CD4-positive, alpha-beta T cell (primary cell): ENCODE data around the gene MDP1. TPM values are rescaled to one million over a fixed set of nuclear protein-coding genes. Genes with fewer than 3 reads are reported as not detected.

Source experiments
- ATAC-seq: fragments of 200-7000 bp; cut with Tn5 transposase; one replicate; pipeline ENCODE4 v1.10.0; 2022; ENCODE audit warnings: mild to moderate bottlenecking; ENCODE audit not compliant: poor library complexity
- CTCF ChIA-PET: fragments of 350-600 bp; sonication (Branson Sonifier 250); formaldehyde crosslinking; loops from one replicate; lab custom pipeline; 2021; ENCODE audit warnings: antibody characterized with exemption, inconsistent platforms; lab: Charles Lee
- POLR2A ChIA-PET: fragments of 350-600 bp; sonication (Branson Sonifier 250); formaldehyde crosslinking; loops from one replicate; lab custom pipeline; 2021; ENCODE audit warnings: antibody characterized with exemption, inconsistent platforms; lab: Charles Lee
- DNase-seq, 14 experiments: peaks; one replicate each; pipeline ENCODE4 v3.0.0-alpha.2; 2013 to 2020; ENCODE audit warnings: mixed read lengths in 2 of 14
- H3K27ac ChIP-seq, 2 donors: one replicate each; pipeline versions ENCODE4 v1.5.1 to v1.7.0; 2013; ENCODE audit warnings: low read length in 2 of 2, low read depth in 1 of 2, mild to moderate bottlenecking in 1 of 2
- H3K27me3 ChIP-seq, 2 experiments: 1 replicate in 1 of 2; 2 replicates in 1 of 2; pipeline versions ENCODE4 v1.6.1 to v1.7.0; 2013; ENCODE audit warnings: low read length in 2 of 2, control low read depth in 1 of 2, mild to moderate bottlenecking in 1 of 2, moderate library complexity in 1 of 2; ENCODE audit not compliant: insufficient read depth in 2 of 2, control insufficient read depth in 1 of 2
- H3K36me3 ChIP-seq: one replicate; pipeline ENCODE4 v1.6.1; 2013; ENCODE audit warnings: low read length, control low read depth; ENCODE audit not compliant: insufficient read depth
- H3K4me1 ChIP-seq: one replicate; pipeline ENCODE4 v1.6.1; 2013; ENCODE audit warnings: low read length, control low read depth; ENCODE audit not compliant: insufficient read depth
- H3K4me3 ChIP-seq: one replicate; pipeline ENCODE4 v1.5.1; 2013; ENCODE audit warnings: mild to moderate bottlenecking, low read length, moderate library complexity
- H3K9me3 ChIP-seq, 2 experiments: 1 replicate in 1 of 2; 2 replicates in 1 of 2; pipeline versions ENCODE4 v1.6.1 to v1.7.0; 2013; ENCODE audit warnings: low read length in 2 of 2, mild to moderate bottlenecking in 2 of 2, control low read depth in 1 of 2, moderate library complexity in 1 of 2; ENCODE audit not compliant: control insufficient read depth in 1 of 2, insufficient read depth in 1 of 2
- H3K27ac Mint-ChIP-seq: one replicate; pipeline ENCODE4 v1.8.0; 2020; ENCODE audit warnings: mixed read lengths
- H3K27me3 Mint-ChIP-seq: one replicate; pipeline ENCODE4 v1.8.0; 2021; ENCODE audit warnings: mixed read lengths
- H3K36me3 Mint-ChIP-seq: one replicate; pipeline ENCODE4 v1.8.0; 2021; ENCODE audit warnings: low read depth, mixed read lengths
- H3K4me1 Mint-ChIP-seq: one replicate; pipeline ENCODE4 v1.8.0; 2021; ENCODE audit warnings: low read depth, mixed read lengths
- H3K4me3 Mint-ChIP-seq: one replicate; pipeline ENCODE4 v1.8.0; 2020; ENCODE audit warnings: mild to moderate bottlenecking, mixed read lengths
- H3K9me3 Mint-ChIP-seq: one replicate; pipeline ENCODE4 v1.8.0; 2020; ENCODE audit warnings: mixed read lengths
- CTCF ChIP-seq: fragments of 200-600 bp; IDR thresholded peaks from one replicate; pipeline ENCODE4 v1.8.0; 2022; ENCODE audit warnings: antibody characterized with exemption, mild to moderate bottlenecking
- intact Hi-C, 2 experiments: fragments of 100-400 bp; cut with DNase I in 1 of 2; cut with micrococcal nuclease in 1 of 2; formaldehyde crosslinking; loops; one replicate each; pipeline versions ENCODE4 v1.15.1 to v1.9.0; 2023 to 2025; cut with DNase I, micrococcal nuclease
- total RNA-seq, 174 experiments: library from RNA in 2 of 174; stranded (reverse) in 2 of 174; gene quantifications; one replicate each; pipeline ENCODE4 v1.2.3 and lab custom pipeline; 2021 to 2026

Gene MDP1
- total RNA-seq, 2 experiments from 2014 or later = 3.2 to 3.7 TPM

GRCh38 chr14:24171422-24172260, 44.2 kb downstream of the MDP1 start, which contains the start of gene REC8:
TSS of gene REC8 (plus strand) at chr14:24172080. CDS start at chr14:24172553, 473 bp downstream.
- H3K27ac Mint-ChIP-seq = peak within 1 kb of the TSS; percentile 79
- H3K36me3 ChIP-seq = peaks cover 37% of the 10 kb centered on the region
- peaks cover 42% of the 10 kb centered on the region for H3K4me1 Mint-ChIP-seq
- H3K27me3 ChIP-seq = no peaks in the 10 kb centered on the region
- DNase-seq = peak; percentile 54 to 85 (median 70)
- H3K36me3 Mint-ChIP-seq = peaks cover 55% of the 10 kb centered on the region
- intact Hi-C loops = no loop called here
- CTCF ChIA-PET = interaction anchor here (0.6 to 1.8 kb wide), 3 partner anchors 10 to 1114 kb away, joined by 3 to 9 read pairs (median 6); partner anchors contain the start of gene IRF9
- POLR2A ChIA-PET = interaction anchor here (0.6 to 5.4 kb wide), 12 partner anchors 10 to 620 kb away, joined by 3 to 53 read pairs (median 6); partner anchors contain the start of genes DCAF11, EMC9, IPO4 and IRF9
- ATAC-seq = peak; percentile 83
- H3K4me1 ChIP-seq = peaks cover 21% of the 10 kb centered on the region
- peak within 1 kb of the TSS; percentile 56 for H3K4me3 ChIP-seq
- peak within 1 kb of the TSS; percentile 29 to 44 for H3K27ac ChIP-seq
- no peaks in the 10 kb centered on the region for H3K27me3 Mint-ChIP-seq
- no peaks in the 10 kb centered on the region for H3K9me3 ChIP-seq
- TF ChIP-seq CTCF = no peak
- H3K9me3 Mint-ChIP-seq = no peaks in the 10 kb centered on the region
- H3K4me3 Mint-ChIP-seq = peak within 1 kb of the TSS; percentile 89

GRCh38 chr14:24167469-24168114, 48.3 kb downstream of the MDP1 start:
- H3K36me3 ChIP-seq = peaks cover 63% of the 10 kb centered on the region
- TF ChIP-seq CTCF = no peak
- H3K9me3 ChIP-seq = no peaks in the 10 kb centered on the region
- H3K27me3 ChIP-seq = no peaks in the 10 kb centered on the region
- CTCF ChIA-PET = no interaction called here
- intact Hi-C loops = no loop called here
- H3K4me1 ChIP-seq = peaks cover 52% of the 10 kb centered on the region
- no peaks in the 10 kb centered on the region for H3K27me3 Mint-ChIP-seq
- peak overlapping the region; percentile 76 for H3K27ac Mint-ChIP-seq
- POLR2A ChIA-PET = no interaction called here
- peaks cover 69% of the 10 kb centered on the region for H3K36me3 Mint-ChIP-seq
- no peak overlapping the region for H3K27ac ChIP-seq
- H3K4me3 Mint-ChIP-seq = no peak overlapping the region
- no peak overlapping the region for H3K4me3 ChIP-seq
- H3K4me1 Mint-ChIP-seq = peaks cover 52% of the 10 kb centered on the region
- no peaks in the 10 kb centered on the region for H3K9me3 Mint-ChIP-seq
- DNase-seq (no peak), ATAC-seq (no peak)

- POLR2A ChIA-PET = interaction anchor here (0.8 to 2.6 kb wide), 6 partner anchors 19 to 51 kb away, joined by 3 to 11 read pairs (median 5); partner anchors contain the start of genes DCAF11, EMC9, IPO4 and NRL
- no peaks in the 10 kb centered on the region for H3K9me3 ChIP-seq
- intact Hi-C loops = loop anchor here in 1 of 2 experiments (2.0 kb wide), 1 partner anchor 21 kb away; no protein-coding TSS in a partner anchor
- no peak overlapping the region for H3K4me3 ChIP-seq
- no peak overlapping the region for H3K27ac ChIP-seq
- CTCF ChIA-PET = no interaction called here
- Mint-ChIP-seq H3K4me3 (peak overlapping the region; percentile 95), H3K4me1 (peaks cover 64% of the 10 kb centered on the region), H3K36me3 (peaks cover 80% of the 10 kb centered on the region), H3K27me3 (no peaks in the 10 kb centered on the region), H3K27ac (peak overlapping the region; percentile 76), H3K9me3 (no peaks in the 10 kb centered on the region)
- H3K4me1 ChIP-seq = peaks cover 45% of the 10 kb centered on the region
- no peaks in the 10 kb centered on the region for H3K27me3 ChIP-seq
- no peak for TF ChIP-seq CTCF
- ATAC-seq = no peak
- peaks cover 65% of the 10 kb centered on the region for H3K36me3 ChIP-seq
- DNase-seq = no peak
Observed at GRCh38 chr14:24165785-24166184, 50.1 kb downstream of the MDP1 start.
